ENCODE results near the gene C16orf86. TPM values are rescaled to one million over a fixed set of nuclear protein-coding genes. Genes with fewer than 3 reads are reported as not detected.

The C16orf86 gene
- total RNA-seq, 1 donor from 2014 or later: 3.1 TPM

DNA sequence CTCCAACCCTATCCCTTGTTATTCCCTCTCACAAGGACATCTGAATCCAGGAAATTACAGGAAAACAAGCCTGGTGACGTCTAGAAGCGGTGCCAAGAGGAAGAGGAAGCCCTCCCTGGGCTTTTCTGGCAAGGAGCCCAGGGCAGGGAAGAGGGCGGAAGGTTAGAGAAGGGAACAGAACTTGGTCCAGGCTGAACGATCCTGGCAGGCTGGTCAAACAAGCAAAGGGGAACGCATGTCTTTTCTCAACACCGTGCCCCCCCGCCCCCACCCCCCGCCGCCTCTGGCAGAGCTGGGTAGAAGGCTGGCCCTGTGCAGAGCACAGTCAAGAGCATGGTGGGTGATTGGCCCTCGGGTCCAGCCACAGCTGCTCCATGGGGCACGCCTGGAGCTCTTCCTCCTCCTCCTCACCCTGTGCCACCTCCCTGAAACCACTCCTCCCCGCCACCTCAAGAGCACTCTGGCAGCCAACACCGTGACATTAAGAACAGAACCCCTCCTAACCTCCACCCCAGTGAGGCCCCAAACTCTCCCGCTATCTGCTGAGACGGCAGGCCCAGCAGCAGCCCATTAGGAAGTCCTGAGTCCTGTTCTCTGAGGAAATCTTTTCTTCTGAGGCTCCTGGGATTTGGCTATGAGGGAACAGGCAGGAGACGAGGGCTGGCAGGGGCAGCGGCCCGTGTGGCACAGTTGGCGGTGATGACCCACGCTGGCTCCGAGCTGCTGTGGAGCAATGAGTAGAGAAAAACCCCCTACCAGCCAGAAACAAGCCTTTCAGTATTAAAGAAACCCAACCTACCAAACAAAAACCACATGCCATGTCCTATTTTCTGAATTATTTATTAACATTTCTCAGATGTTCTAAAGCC lies 7.3 kb downstream of the C16orf86 start:
- Histone ChIP-seq H3K4me1 (ENCODE audit: control insufficient read depth in 3 of 3, insufficient read depth in 3 of 3, low read length in 3 of 3) (peaks cover 15 to 27% (median 22%) of the 10 kb centered on the region in 3 donors), H3K4me3 (ENCODE audit: low read length in 3 of 3) (no peak overlapping the region), H3K27ac (ENCODE audit: low read depth, low read length) (peak overlapping the region; percentile 78), H3K36me3 (ENCODE audit: control insufficient read depth in 3 of 3, insufficient read depth in 3 of 3, low read length in 3 of 3) (peaks cover 0 to 5% (median 3%) of the 10 kb centered on the region in 3 donors), H3K9ac (ENCODE audit: low read depth in 1 of 3, low read length in 3 of 3) (peak overlapping the region in 1 of 3 donors; percentile 19), H3K9me3 (ENCODE audit: control insufficient read depth in 3 of 3, low read length in 3 of 3) (no peaks in the 10 kb centered on the region), H3K27me3 (ENCODE audit: control insufficient read depth in 3 of 3, insufficient read depth in 3 of 3, low read length in 3 of 3) (no peaks in the 10 kb centered on the region)

GRCh38 chr16:67674851-67675578 lies 8.4 kb downstream of the C16orf86 start:
- H3K27ac ChIP-seq (ENCODE audit: low read depth, low read length): peak overlapping the region; percentile 48
- no peaks in the 10 kb centered on the region for H3K9me3 ChIP-seq (ENCODE audit: control insufficient read depth in 3 of 3, low read length in 3 of 3)

GRCh38 chr16:67675579-67675935 lies 8.9 kb downstream of the C16orf86 start:
- Histone ChIP-seq H3K4me1 (ENCODE audit: control insufficient read depth in 3 of 3, insufficient read depth in 3 of 3, low read length in 3 of 3) (peaks cover 15 to 27% (median 22%) of the 10 kb centered on the region in 3 donors), H3K27me3 (ENCODE audit: control insufficient read depth in 3 of 3, insufficient read depth in 3 of 3, low read length in 3 of 3) (no peaks in the 10 kb centered on the region), H3K4me3 (ENCODE audit: low read length in 3 of 3) (no peak overlapping the region), H3K36me3 (ENCODE audit: control insufficient read depth in 3 of 3, insufficient read depth in 3 of 3, low read length in 3 of 3) (peaks cover 0 to 5% (median 3%) of the 10 kb centered on the region in 3 donors), H3K9ac (ENCODE audit: low read depth in 1 of 3, low read length in 3 of 3) (no peak overlapping the region), H3K27ac (ENCODE audit: low read depth, low read length) (no peak overlapping the region), H3K9me3 (ENCODE audit: control insufficient read depth in 3 of 3, low read length in 3 of 3) (no peaks in the 10 kb centered on the region)

More at GRCh38 chr16:67674851-67675578, 8.4 kb downstream of the C16orf86 start:
- H3K4me3 ChIP-seq (ENCODE audit: low read length in 3 of 3): no peak overlapping the region
- H3K9ac ChIP-seq (ENCODE audit: low read depth in 1 of 3, low read length in 3 of 3): peak overlapping the region in 1 of 3 donors; percentile 8
- H3K27me3 ChIP-seq (ENCODE audit: control insufficient read depth in 3 of 3, insufficient read depth in 3 of 3, low read length in 3 of 3): no peaks in the 10 kb centered on the region
- H3K4me1 ChIP-seq (ENCODE audit: control insufficient read depth in 3 of 3, insufficient read depth in 3 of 3, low read length in 3 of 3): peaks cover 15 to 27% (median 22%) of the 10 kb centered on the region in 3 donors
- H3K36me3 ChIP-seq (ENCODE audit: control insufficient read depth in 3 of 3, insufficient read depth in 3 of 3, low read length in 3 of 3): peaks cover 0 to 5% (median 3%) of the 10 kb centered on the region in 3 donors

DNA sequence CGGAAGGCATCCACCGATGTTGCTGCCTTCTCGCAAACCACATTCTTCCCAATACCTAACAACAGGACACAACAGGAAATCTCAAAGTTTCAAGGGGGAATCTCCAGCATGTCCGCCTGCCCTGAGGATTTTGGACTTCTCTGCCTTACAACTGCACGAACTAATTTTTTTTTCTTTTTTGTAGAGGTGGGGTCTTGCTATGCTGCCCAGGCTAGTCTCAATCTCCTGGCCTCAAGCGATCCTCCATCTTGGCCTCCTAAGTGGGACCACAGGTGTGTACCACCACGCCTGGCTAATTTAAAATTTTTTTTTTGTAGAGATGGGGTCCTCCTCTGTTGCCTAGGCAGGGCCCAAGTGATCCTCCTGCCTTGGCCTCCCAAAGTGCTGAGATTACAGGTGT lies 9.4 kb downstream of the C16orf86 start:
- Histone ChIP-seq H3K36me3 (ENCODE audit: control insufficient read depth in 3 of 3, insufficient read depth in 3 of 3, low read length in 3 of 3) (peaks cover 0 to 5% (median 3%) of the 10 kb centered on the region in 3 donors), H3K4me3 (ENCODE audit: low read length in 3 of 3) (no peak overlapping the region), H3K4me1 (ENCODE audit: control insufficient read depth in 3 of 3, insufficient read depth in 3 of 3, low read length in 3 of 3) (peaks cover 15 to 27% (median 22%) of the 10 kb centered on the region in 3 donors), H3K27ac (ENCODE audit: low read depth, low read length) (no peak overlapping the region), H3K27me3 (ENCODE audit: control insufficient read depth in 3 of 3, insufficient read depth in 3 of 3, low read length in 3 of 3) (no peaks in the 10 kb centered on the region), H3K9me3 (ENCODE audit: control insufficient read depth in 3 of 3, low read length in 3 of 3) (no peaks in the 10 kb centered on the region), H3K9ac (ENCODE audit: low read depth in 1 of 3, low read length in 3 of 3) (no peak overlapping the region)

- Histone ChIP-seq H3K9me3 (ENCODE audit: control insufficient read depth in 3 of 3, low read length in 3 of 3) (no peaks in the 10 kb centered on the region), H3K9ac (ENCODE audit: low read depth in 1 of 3, low read length in 3 of 3) (no peak overlapping the region), H3K4me3 (ENCODE audit: low read length in 3 of 3) (no peak overlapping the region), H3K4me1 (ENCODE audit: control insufficient read depth in 3 of 3, insufficient read depth in 3 of 3, low read length in 3 of 3) (peaks cover 15 to 27% (median 22%) of the 10 kb centered on the region in 3 donors), H3K36me3 (ENCODE audit: control insufficient read depth in 3 of 3, insufficient read depth in 3 of 3, low read length in 3 of 3) (peaks cover 0 to 5% (median 3%) of the 10 kb centered on the region in 3 donors), H3K27me3 (ENCODE audit: control insufficient read depth in 3 of 3, insufficient read depth in 3 of 3, low read length in 3 of 3) (no peaks in the 10 kb centered on the region), H3K27ac (ENCODE audit: low read depth, low read length) (no peak overlapping the region)
Measured at GRCh38 chr16:67676516-67676915, 9.9 kb downstream of the C16orf86 start.

GRCh38 chr16:67676939-67677338 lies 10.3 kb downstream of the C16orf86 start:
- Histone ChIP-seq H3K9me3 (ENCODE audit: control insufficient read depth in 3 of 3, low read length in 3 of 3) (no peaks in the 10 kb centered on the region), H3K9ac (ENCODE audit: low read depth in 1 of 3, low read length in 3 of 3) (no peak overlapping the region), H3K4me3 (ENCODE audit: low read length in 3 of 3) (no peak overlapping the region), H3K4me1 (ENCODE audit: control insufficient read depth in 3 of 3, insufficient read depth in 3 of 3, low read length in 3 of 3) (peaks cover 15 to 27% (median 22%) of the 10 kb centered on the region in 3 donors), H3K27me3 (ENCODE audit: control insufficient read depth in 3 of 3, insufficient read depth in 3 of 3, low read length in 3 of 3) (no peaks in the 10 kb centered on the region), H3K27ac (ENCODE audit: low read depth, low read length) (no peak overlapping the region), H3K36me3 (ENCODE audit: control insufficient read depth in 3 of 3, insufficient read depth in 3 of 3, low read length in 3 of 3) (peaks cover 0 to 5% (median 3%) of the 10 kb centered on the region in 3 donors)

GRCh38 chr16:67677712-67678111 lies 11.1 kb downstream of the C16orf86 start:
- no peak overlapping the region for H3K27ac ChIP-seq (ENCODE audit: low read depth, low read length)
- H3K9me3 ChIP-seq (ENCODE audit: control insufficient read depth in 3 of 3, low read length in 3 of 3): no peaks in the 10 kb centered on the region
- no peak overlapping the region for H3K4me3 ChIP-seq (ENCODE audit: low read length in 3 of 3)
- no peak overlapping the region for H3K9ac ChIP-seq (ENCODE audit: low read depth in 1 of 3, low read length in 3 of 3)
- H3K4me1 ChIP-seq (ENCODE audit: control insufficient read depth in 3 of 3, insufficient read depth in 3 of 3, low read length in 3 of 3): peaks cover 15 to 22% (median 22%) of the 10 kb centered on the region in 3 donors
- no peaks in the 10 kb centered on the region for H3K27me3 ChIP-seq (ENCODE audit: control insufficient read depth in 3 of 3, insufficient read depth in 3 of 3, low read length in 3 of 3)
- H3K36me3 ChIP-seq (ENCODE audit: control insufficient read depth in 3 of 3, insufficient read depth in 3 of 3, low read length in 3 of 3): peaks cover 0 to 5% (median 3%) of the 10 kb centered on the region in 3 donors

DNA sequence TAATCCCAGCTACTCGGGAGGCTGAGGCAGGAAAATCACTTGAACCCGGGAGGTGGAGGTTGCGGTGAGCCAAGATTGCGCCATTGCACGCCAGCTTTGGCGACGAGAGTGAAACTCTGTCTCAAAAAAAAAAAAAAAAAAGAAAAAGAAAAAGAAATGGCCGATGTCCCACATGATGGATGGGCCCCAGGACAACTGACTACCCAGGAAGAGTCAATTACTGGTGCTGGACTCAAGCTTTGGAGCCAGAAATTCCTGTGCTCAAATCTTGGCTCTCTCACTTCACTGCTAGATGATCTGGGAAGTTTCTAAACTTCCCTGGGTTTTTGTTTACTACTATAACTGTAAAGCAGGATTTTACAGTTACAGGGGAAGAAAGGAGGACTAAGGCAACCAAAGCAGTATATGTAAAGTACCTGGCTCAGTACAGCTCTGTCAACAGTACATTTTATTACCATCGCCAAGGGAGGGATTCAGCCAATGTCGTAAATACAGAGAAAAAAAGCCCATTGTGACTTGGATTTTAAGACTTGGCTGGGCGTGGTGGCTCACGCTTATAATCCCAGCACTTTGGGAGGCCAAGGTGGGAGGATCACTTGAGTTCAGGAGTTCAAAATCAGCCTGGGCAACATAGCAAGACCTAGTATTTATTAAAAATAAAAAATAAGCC lies 11.9 kb downstream of the C16orf86 start:
- Histone ChIP-seq H3K4me3 (ENCODE audit: low read length in 3 of 3) (no peak overlapping the region), H3K27ac (ENCODE audit: low read depth, low read length) (no peak overlapping the region), H3K9ac (ENCODE audit: low read depth in 1 of 3, low read length in 3 of 3) (no peak overlapping the region), H3K9me3 (ENCODE audit: control insufficient read depth in 3 of 3, low read length in 3 of 3) (no peaks in the 10 kb centered on the region), H3K27me3 (ENCODE audit: control insufficient read depth in 3 of 3, insufficient read depth in 3 of 3, low read length in 3 of 3) (no peaks in the 10 kb centered on the region), H3K36me3 (ENCODE audit: control insufficient read depth in 3 of 3, insufficient read depth in 3 of 3, low read length in 3 of 3) (peaks cover 0 to 5% (median 4%) of the 10 kb centered on the region in 3 donors), H3K4me1 (ENCODE audit: control insufficient read depth in 3 of 3, insufficient read depth in 3 of 3, low read length in 3 of 3) (peaks cover 9 to 15% (median 14%) of the 10 kb centered on the region in 3 donors)

DNA sequence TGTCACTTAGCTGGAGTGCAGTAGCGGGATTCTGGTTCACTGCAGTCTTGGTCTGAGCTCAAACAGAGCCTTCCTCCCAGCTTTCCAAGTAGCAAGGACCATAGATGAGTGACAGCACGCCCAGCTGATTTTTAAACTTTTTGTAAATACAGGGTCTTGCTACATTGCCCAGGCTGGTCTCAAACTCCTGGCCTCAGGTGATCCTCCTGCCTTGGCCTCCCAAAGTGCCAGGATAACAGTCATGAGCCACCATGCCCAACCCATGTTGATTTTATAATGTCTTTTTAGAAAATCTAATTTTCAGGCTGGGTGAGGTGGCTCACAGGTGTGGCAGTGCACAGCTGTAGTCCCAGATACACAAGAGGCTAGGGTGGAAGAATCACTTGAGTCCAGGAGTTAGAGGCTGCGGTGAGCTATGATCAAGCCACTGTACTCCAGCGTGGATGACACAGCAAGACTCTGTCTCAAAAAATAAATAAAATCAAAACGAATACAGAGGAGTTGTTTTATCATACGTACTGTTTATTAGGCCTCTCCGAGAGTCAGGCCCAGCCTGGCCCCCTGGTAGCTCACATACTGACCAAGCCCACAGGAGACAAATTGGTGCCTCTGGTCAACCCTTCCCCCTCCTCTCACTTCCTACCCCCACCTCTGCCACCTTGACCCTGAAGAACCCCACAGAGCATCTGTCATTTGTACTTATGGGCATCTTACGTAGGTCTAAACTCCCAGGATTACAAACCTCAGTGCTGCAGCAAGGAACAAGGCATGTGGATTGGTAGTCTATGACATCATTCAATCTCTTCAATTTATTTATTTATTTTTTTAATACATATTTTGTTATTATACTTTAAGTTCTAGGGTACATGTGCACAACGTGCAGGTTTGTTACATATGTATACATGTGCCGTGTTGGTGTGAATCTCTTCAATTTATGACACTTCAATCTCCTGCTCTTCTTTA lies 13.6 kb downstream of the C16orf86 start:
- peaks cover 4 to 9% (median 6%) of the 10 kb centered on the region in 3 donors for H3K36me3 ChIP-seq (ENCODE audit: control insufficient read depth in 3 of 3, insufficient read depth in 3 of 3, low read length in 3 of 3)
- H3K27ac ChIP-seq (ENCODE audit: low read depth, low read length): no peak overlapping the region
- no peak overlapping the region for H3K4me3 ChIP-seq (ENCODE audit: low read length in 3 of 3)
- no peaks in the 10 kb centered on the region for H3K9me3 ChIP-seq (ENCODE audit: control insufficient read depth in 3 of 3, low read length in 3 of 3)
- no peak overlapping the region for H3K9ac ChIP-seq (ENCODE audit: low read depth in 1 of 3, low read length in 3 of 3)
- no peaks in the 10 kb centered on the region for H3K27me3 ChIP-seq (ENCODE audit: control insufficient read depth in 3 of 3, insufficient read depth in 3 of 3, low read length in 3 of 3)
- peaks cover under 1 to 3% (median under 1%) of the 10 kb centered on the region in 3 donors for H3K4me1 ChIP-seq (ENCODE audit: control insufficient read depth in 3 of 3, insufficient read depth in 3 of 3, low read length in 3 of 3)
